Effector memory CD4-positive, alpha-beta T cell (primary cell): ENCODE results near the gene RNF5.

Source experiments
- DNase-seq, 3 donors: peaks; one replicate each; pipeline ENCODE4 v3.0.0-alpha.2; 2020
- H3K27ac ChIP-seq: 2 replicates; pipeline ENCODE4 v1.7.0; 2013; ENCODE audit warnings: mild to moderate bottlenecking, low read length, moderate library complexity; ENCODE audit not compliant: insufficient read depth, poor library complexity, severe bottlenecking
- H3K27me3 ChIP-seq: replicated peaks from 2 replicates; pipeline ENCODE4 v1.7.0; 2013; ENCODE audit warnings: mild to moderate bottlenecking, low read length; ENCODE audit not compliant: insufficient read depth, control insufficient read depth, poor library complexity, severe bottlenecking
- H3K36me3 ChIP-seq: 2 replicates; pipeline ENCODE4 v1.7.0; 2013; ENCODE audit warnings: mild to moderate bottlenecking, low read length, moderate library complexity; ENCODE audit not compliant: control insufficient read depth, insufficient read depth
- H3K4me1 ChIP-seq: 2 replicates; pipeline ENCODE4 v1.7.0; 2013; ENCODE audit warnings: low read length, mild to moderate bottlenecking; ENCODE audit not compliant: control insufficient read depth, insufficient read depth, poor library complexity, severe bottlenecking
- H3K4me3 ChIP-seq: 2 replicates; pipeline ENCODE4 v1.7.0; 2013; ENCODE audit warnings: low read length, low read depth, mild to moderate bottlenecking; ENCODE audit not compliant: insufficient read depth, poor library complexity, severe bottlenecking
- H3K9me3 ChIP-seq: 2 replicates; pipeline ENCODE4 v1.7.0; 2013; ENCODE audit warnings: mild to moderate bottlenecking, low read length, moderate library complexity; ENCODE audit not compliant: control insufficient read depth
- total RNA-seq, 3 donors: gene quantifications; one replicate each; lab custom pipeline; 2026; lab: John Stamatoyannopoulos, UW

The RNF5 gene
- 13.9 to 20.6 (median 16.5) reads per million in 3 donors for total RNA-seq

- H3K9me3 ChIP-seq = no peaks in the 10 kb centered on the region
- H3K27ac ChIP-seq = peak within 1 kb of the TSS; percentile 95
- peak; percentile 92 to 96 (median 94) for DNase-seq
- peaks cover 31% of the 10 kb centered on the region for H3K4me1 ChIP-seq
- no peaks in the 10 kb centered on the region for H3K27me3 ChIP-seq
- H3K4me3 ChIP-seq = peak within 1 kb of the TSS; percentile 67
- H3K36me3 ChIP-seq = peaks cover 23% of the 10 kb centered on the region
Measured at GRCh38 chr6:32177788-32178546, at the start of gene RNF5. RNF5 (plus strand) TSS chr6:32178405; CDS start chr6:32178512, 107 bp downstream.

DNA sequence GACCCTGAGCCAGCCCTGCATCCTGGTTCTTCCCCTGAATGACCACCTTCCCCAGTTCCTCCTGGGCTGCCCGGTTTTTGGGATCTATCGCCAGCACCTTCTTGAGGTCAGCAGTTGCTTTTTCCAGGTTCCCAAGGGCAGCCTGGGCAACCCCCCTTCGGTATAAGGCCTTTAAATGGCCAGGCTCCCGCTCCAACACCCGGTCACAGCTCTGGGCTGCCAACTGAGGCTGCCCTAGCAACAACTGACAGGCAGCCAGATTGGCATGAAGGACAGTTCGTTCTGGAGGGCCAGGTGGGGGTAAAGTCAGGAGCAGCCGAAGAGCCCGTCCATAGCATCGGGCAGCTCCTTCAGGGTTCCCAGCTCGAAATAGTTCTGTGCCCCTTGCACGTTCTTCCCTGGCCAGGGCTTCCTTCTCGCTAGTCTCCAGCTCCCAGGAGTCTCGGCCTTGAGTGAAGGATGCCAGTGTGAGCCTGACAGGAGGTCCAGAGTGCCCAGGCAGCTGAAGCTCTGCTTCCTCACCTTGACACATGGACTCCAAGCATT, 49.4 kb upstream of the RNF5 start:
- Histone ChIP-seq H3K9me3 (no peaks in the 10 kb centered on the region), H3K27ac (peak overlapping the region; percentile 4), H3K36me3 (peaks cover 14% of the 10 kb centered on the region), H3K27me3 (no peaks in the 10 kb centered on the region), H3K4me3 (no peak overlapping the region), H3K4me1 (peaks cover 23% of the 10 kb centered on the region)
- no peak for DNase-seq

DNA sequence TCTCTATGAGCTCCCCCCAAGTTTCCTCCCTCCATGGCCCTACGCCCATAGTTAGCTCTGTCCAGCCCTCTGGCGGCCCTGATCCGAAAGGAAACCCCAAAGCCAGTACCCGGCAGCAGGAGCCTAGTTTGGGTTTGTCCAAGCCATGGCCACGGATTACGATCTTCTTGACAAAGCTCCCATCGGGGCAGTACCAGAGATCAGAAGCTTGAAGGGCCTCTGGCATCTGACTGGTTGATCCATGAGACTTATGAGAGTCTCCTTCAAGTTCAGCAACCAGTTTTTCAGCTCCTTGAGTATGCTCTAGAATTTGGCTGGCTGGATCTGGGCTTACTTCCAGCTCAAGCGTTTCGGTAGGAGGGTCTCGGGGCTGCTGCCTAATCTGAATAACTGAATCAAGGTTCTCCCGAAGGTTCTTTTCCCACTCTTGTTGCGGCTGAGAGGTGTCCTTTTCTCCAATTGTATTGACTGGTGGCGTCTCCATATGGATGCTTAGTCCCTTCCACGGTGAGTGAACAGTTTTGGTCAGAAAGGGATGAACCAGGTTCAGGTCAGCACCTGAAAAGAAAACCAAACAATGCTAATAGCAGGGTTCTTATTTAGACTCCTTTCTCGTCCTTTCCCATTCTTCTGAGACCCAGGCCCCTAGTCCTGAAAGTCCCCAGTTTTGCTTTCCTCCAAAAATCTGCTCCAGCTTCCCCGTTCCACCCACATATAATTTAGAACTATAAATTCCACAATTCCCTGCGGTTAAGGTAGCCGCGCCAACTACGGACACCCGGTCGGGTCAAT, 48.7 kb upstream of the RNF5 start:
- peaks cover 23% of the 10 kb centered on the region for H3K4me1 ChIP-seq
- H3K27ac ChIP-seq = peak overlapping the region; percentile 82
- no peaks in the 10 kb centered on the region for H3K27me3 ChIP-seq
- H3K4me3 ChIP-seq = peak overlapping the region; percentile 72
- H3K36me3 ChIP-seq = peaks cover 7% of the 10 kb centered on the region
- no peaks in the 10 kb centered on the region for H3K9me3 ChIP-seq
- no peak for DNase-seq

DNA sequence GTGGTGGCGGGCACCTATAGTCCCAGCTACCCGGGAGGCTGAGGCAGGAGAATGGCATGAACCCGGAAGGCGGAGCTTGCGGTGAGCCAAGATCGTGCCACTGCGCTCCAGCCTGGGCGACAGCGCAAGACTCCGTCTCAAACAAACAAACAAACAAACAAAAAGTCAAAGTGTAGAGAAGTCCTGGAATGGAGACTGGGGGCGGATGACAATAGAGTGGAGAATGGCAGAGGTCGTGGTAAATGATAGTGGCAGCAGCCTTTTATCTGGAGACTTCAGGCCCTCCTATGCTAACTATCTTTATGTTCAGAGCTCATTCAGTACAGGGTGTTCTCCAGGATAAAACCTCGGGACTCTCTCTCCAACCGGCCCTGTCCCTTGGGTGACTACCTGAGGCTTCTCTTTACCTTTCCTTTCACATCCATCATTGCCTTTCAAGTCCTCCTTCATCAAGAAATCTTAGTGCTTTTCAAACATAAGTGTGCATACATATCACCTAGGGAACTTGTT, 46.7 kb upstream of the RNF5 start:
- H3K4me3 ChIP-seq = no peak overlapping the region

GRCh38 chr6:32132110-32132509, 46.1 kb upstream of the RNF5 start:
- H3K27ac ChIP-seq = no peak overlapping the region
- peaks cover 20% of the 10 kb centered on the region for H3K4me1 ChIP-seq

More for the DNA sequence above, 46.7 kb upstream of the RNF5 start:
- Histone ChIP-seq H3K36me3 (no peaks in the 10 kb centered on the region), H3K9me3 (no peaks in the 10 kb centered on the region), H3K27me3 (no peaks in the 10 kb centered on the region), H3K27ac (no peak overlapping the region), H3K4me1 (peaks cover 23% of the 10 kb centered on the region)
- no peak for DNase-seq

GRCh38 chr6:32133786-32134185, 44.4 kb upstream of the RNF5 start:
- no peaks in the 10 kb centered on the region for H3K27me3 ChIP-seq
- H3K9me3 ChIP-seq = no peaks in the 10 kb centered on the region
- no peak for DNase-seq
- peaks cover 10% of the 10 kb centered on the region for H3K4me1 ChIP-seq
- no peaks in the 10 kb centered on the region for H3K36me3 ChIP-seq
- no peak overlapping the region for H3K4me3 ChIP-seq
- no peak overlapping the region for H3K27ac ChIP-seq

More at GRCh38 chr6:32132110-32132509, 46.1 kb upstream of the RNF5 start:
- Histone ChIP-seq H3K36me3 (no peaks in the 10 kb centered on the region), H3K4me3 (no peak overlapping the region), H3K9me3 (no peaks in the 10 kb centered on the region), H3K27me3 (no peaks in the 10 kb centered on the region)
- DNase-seq = no peak

- H3K36me3 ChIP-seq = no peaks in the 10 kb centered on the region
- no peak overlapping the region for H3K27ac ChIP-seq
- H3K4me3 ChIP-seq = no peak overlapping the region
- no peaks in the 10 kb centered on the region for H3K9me3 ChIP-seq
- no peak for DNase-seq
- H3K27me3 ChIP-seq = no peaks in the 10 kb centered on the region
- H3K4me1 ChIP-seq = no peaks in the 10 kb centered on the region
Measured at GRCh38 chr6:32137454-32137853, 40.8 kb upstream of the RNF5 start.

DNA sequence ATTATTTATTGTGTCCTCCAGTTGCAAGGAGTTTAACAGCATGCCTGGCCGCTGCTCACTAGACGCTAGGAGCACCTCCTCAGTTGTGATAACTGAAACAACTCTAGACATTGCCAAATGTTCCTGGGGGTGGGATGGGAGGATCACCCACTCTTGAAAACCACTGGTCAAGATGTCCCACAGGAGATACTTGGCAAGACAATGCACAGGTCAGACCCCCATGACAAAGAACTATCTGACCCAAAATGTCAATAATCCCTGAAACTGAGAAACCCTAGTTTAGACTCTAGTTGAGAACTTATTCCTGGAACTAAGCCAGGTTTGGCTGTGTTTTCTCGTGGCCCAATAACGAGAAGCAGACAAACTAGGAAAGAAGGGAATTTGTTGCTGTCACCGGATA, 38.6 kb upstream of the RNF5 start:
- H3K36me3 ChIP-seq = no peaks in the 10 kb centered on the region
- no peaks in the 10 kb centered on the region for H3K9me3 ChIP-seq
- H3K27ac ChIP-seq = no peak overlapping the region
- no peaks in the 10 kb centered on the region for H3K4me1 ChIP-seq
- no peak for DNase-seq
- H3K4me3 ChIP-seq = no peak overlapping the region
- H3K27me3 ChIP-seq = no peaks in the 10 kb centered on the region

DNA sequence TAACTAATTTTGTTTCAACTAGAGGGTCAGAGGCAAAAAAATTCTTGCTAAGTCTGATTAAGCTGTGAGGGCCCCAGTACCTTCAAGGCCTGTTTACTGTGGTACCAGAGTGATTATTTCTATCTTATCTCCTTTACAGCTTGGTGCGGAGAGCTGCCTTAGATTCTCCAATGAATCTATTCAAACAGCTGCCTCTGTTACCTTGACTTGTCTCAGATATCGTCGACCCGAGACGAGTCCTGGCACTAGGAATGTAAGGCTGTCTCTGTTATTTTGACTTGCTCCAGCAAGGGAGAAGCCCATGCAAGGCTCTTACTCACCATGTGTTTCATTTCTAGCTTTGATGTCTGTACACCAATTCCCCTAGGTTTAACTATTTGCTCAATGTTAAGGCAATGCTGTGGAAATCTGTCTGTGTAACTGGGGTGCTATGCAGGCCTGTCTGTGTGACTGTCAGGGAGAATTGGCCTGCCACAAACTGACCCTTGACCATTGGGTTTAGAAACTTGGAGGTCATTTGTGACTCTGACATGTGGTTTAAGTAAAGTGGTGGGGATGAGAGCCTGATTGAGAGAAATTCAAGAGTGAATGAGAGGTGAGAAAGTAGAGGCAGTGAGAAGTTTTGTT, 37.7 kb upstream of the RNF5 start:
- DNase-seq = no peak
- Histone ChIP-seq H3K4me1 (no peaks in the 10 kb centered on the region), H3K27me3 (no peaks in the 10 kb centered on the region), H3K27ac (no peak overlapping the region), H3K9me3 (no peaks in the 10 kb centered on the region), H3K36me3 (no peaks in the 10 kb centered on the region), H3K4me3 (no peak overlapping the region)
